GM19328 (cell line): Measurements from ENCODE around the gene PIANP.
A peak's percentile ranks its signal among the peaks of the same experiment; 100 is the strongest.

ENCODE experiments used
- ATAC-seq: cut with Tn5 transposase; IDR thresholded peaks from one replicate; pipeline ENCODE4 v1.9.1; 2021; ENCODE audit warnings: mild to moderate bottlenecking, moderate library complexity; ENCODE audit not compliant: unreplicated experiment

The PIANP gene

DNA sequence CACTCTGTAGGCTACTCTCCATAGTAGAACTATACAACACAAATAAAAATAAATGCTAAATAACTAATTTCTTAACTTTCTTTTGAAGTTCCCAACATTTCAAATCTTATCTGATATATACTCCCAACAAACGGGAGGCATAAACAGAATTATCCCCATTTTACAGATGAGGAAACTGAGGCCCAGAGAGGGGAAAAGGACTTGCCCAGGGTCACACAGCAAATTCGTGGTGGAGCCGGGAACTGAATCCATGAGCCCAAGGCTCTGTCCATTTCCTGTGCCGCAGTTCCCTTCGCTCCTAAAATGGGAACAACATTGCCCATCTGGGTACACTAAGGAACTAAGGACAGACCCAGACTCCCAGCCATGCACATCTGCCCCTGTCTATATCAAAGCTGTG, 23.7 kb downstream of the PIANP start:
- no peak for ATAC-seq

DNA sequence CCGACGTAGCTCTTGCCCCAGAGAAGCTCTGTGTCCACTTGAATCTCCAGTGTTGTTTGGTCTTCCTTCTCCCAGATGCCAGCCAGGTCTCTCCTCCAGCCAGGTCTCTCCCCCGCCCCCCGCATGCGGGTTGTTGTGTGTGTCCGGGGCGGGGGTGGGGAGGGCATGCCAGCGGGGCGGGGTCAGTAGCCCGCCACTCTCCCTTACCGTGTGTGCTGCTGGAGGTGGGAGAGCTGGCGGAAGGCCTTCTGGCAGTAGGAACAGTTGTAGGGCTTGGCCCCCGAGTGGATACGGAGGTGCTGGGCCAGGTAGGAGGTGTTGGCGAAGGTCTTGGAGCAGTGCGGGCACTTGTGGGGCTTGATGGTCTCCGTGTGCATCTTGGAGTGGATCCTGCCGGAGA, 28.5 kb downstream of the PIANP start:
- ATAC-seq = no peak

DNA sequence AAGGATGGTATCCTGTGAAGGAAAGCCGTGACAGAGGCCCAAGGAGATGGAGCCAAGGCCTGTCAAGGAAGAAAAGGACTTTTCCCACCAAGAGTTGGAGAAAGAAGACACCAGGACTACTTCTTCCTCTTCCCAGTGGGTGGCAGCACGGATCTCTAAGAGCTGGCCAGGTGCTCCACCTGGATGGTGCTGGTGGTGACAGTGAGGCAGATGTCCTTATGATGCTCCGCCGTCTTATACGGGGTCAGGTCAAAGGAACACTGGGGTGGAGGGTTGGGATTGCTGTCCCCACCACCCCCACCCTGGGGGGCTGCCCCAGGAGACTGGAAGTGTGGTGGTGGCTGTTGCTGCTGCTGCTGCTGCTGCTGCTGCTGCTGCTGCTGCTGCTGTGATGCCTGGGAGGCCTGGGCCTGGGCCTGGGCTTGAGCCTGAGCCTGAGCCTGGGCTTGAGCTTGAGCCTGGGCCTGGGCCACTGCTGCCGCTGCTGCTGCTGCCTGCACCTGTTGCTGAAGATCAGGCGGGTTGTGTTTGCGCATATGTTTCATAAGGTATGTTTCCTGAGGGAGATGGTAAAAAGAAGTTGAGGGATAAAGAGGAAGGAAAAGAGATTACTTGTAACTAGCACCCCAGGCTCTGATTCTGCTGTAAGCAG, 32.9 kb downstream of the PIANP start:
- no peak for ATAC-seq

DNA sequence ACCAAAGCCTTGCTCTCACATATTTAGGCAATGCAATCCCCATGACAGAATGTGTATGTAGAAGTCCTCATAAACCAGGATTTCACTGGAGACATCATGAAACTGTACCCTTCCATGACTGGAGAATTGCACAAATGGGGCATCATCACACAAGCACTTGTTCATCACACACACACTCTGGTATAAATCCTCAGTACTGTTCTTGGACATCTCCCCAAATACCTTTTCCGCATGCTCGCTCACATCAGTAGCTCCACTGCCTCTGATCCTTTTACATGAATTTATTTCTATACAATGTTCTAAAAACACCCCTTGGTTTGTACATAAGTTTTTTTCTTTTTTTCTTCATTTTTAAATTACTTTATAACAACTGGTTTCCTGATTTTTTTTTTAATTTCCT, 34.4 kb downstream of the PIANP start:
- ATAC-seq = no peak

DNA sequence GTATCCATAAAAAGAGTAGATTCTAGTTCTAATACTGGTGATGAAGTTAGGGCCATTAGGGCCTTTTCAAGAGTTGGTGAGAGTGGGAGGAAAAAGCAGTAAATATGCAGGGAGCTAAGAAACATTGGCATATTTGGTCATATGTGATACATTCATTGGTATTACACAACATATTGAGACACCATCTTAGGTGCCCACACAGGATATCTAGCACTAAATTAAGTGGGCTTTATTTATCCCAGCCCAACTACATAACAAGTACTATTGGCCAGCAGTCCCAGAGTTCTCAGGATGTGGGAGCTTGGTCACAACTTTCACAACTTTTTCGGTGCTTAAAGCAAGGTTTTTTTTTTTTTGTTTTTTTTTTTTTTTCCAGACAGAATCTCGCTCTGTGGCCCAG, 35.7 kb downstream of the PIANP start:
- no peak for ATAC-seq

DNA sequence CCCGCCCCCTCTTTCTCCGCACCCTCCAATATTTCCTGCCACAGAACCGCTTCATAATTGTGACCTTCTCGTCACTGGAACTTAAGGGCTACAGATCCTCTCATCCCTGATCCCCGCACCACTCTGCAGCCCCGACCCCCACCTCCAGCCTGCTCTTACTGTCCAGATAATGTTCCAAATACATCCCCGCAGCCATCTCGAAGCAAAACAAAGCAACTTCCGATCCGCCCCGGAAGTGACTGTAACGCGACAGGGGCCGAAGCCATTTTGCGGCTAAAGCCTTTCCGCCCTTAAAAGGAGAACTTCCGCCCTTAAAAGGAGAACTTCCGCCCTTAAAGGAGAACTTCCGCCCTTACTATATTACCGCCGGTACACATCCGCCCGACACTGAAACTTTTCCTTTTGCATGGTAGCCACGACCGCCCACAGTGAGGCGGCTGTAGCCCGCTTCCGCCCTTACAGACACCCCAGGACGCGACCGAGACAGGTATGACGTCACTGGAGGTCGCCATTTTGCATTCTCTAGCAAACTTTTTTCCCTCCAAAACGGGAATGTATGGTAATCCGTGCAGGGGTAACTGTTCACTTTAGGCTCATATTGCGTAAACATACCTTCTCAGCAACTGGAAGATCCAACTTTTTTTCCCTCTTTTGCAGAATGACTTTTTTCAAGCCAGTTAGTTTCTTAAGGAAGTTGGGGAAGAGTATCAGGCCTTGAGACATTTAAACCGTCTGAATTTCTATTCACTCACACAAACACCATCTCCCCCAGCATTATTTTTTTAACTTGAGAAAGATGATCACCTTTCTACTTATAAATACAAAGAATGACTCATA, 37.5 kb downstream of the PIANP start, which contains the start of gene ING4:
TSS of gene ING4 (minus strand) at position 214 of the 837 bp plus-strand sequence. CDS start at position 196, 18 bp downstream.
- peak; percentile 97 for ATAC-seq

DNA sequence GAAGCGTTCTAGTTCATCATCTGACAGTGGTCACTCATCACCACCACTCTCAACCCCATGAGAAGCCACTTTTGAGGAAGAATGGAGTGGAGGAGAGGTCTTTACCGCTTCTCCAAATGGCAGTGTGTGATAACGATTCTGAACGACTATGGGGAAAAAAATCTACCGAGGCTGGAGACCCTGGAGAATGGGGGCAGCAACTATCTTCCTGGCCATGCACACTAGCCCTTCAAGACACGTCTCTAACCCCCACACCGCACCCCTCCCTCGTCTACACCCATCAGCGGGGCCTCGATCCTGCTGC, 38.1 kb downstream of the PIANP start:
- ATAC-seq = peak; percentile 10

DNA sequence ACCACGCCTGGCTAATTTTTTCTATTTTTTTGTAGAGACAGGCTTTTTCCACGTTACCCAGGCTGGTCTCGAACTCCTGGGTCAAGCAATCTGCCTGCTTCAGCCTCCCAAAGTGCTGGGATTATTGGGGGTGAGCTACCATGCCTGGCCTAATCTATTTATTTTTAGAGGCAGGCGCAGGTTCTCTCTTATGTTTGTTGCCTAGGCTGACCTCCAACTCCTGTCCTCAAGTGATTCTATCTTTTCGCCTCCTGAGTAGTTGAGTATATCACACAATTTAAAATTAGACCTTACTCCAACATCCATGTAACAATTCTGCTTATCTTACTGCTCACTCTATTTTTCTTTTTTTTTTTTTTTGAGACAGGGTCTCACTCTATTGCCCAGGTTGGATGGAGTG, 46.6 kb downstream of the PIANP start:
- ATAC-seq = no peak

DNA sequence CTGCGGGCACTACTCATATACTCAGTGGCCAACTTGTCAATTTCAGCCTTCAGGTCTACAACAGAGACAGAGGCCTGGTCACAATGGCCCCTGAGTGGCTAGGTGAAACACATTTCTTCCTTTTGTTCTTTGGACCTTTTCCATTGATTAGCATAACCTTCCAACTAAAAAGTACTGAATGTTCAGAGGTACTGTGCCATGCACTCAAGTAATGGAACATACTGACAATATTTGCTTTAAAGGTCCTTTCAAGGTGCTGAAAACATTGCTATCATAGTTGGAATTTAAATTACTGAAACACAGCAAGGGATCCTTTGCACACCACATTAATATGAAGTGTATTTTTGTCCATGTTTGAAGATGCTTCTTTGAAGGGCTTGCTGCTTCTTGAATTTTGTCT, 47.3 kb downstream of the PIANP start:
- no peak for ATAC-seq

DNA sequence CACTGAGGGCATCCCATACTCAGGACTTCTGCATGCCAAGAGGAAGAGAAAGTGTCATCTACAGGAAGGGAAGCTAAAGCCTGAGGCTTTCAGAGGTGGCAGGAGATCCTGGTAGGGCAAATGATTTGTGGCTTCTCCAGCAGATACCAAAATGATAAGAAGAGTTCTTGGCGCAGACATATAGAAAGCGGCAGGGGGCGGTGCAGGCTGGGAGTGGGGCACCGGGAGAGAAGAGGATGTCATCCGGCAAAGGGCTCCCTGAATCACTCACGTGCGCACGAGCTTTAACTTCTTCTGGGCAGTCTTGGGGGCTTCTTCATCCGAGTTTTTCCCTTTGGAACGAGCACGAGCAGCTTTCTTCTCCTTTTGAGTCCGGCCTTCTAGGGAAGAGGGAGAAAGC, 48.2 kb downstream of the PIANP start:
- ATAC-seq = no peak

DNA sequence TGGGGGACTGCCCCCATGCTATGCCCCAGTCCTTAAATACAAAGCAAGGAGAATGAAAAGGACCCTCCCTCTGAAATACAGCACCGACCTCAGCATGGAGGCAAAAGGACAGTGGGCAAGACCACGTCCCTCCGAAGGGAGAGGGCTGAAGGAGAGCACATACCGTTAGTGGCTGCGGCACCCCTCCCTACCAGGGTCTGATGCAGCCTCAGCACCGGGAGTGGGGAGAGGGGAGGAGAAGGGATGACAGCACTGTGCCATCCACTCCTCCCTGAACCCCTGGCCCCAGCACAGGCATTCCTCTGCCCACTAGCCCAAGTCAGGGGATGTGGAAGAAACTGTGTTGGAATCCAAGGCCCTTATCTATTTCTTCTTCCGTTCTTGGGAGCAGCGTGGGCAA, 49.8 kb downstream of the PIANP start:
- ATAC-seq = no peak

DNA sequence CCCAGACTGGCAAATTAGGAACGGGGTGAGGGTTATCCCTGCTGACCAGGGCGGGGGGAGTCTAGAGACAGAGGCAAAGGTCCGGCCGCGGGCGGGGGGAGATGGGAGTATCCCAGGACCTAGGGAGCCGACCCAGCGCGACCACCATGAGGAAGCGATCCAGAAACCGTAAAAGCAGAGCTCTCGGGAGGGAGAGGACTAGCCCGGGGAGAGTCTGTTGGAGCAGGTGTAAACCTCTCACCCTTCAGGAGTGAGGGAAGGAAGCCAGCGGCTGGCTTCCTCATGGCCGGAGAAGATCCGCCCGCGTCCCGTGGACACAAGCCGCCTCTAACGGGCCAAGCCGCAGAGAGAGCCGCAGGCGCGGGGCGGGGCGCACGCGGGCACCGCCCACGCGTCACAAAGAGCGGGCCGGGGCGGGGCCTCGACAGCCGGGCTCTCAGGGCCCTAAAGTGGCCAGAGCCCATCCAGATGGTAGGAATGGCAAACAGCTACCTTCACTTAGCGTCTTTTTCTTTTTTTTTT, 53.5 kb downstream of the PIANP start, which contains the start of gene ACRBP:
TSS of gene ACRBP (minus strand) at position 350 of the 522 bp plus-strand sequence. CDS start at position 284, 66 bp downstream.
- no peak for ATAC-seq

DNA sequence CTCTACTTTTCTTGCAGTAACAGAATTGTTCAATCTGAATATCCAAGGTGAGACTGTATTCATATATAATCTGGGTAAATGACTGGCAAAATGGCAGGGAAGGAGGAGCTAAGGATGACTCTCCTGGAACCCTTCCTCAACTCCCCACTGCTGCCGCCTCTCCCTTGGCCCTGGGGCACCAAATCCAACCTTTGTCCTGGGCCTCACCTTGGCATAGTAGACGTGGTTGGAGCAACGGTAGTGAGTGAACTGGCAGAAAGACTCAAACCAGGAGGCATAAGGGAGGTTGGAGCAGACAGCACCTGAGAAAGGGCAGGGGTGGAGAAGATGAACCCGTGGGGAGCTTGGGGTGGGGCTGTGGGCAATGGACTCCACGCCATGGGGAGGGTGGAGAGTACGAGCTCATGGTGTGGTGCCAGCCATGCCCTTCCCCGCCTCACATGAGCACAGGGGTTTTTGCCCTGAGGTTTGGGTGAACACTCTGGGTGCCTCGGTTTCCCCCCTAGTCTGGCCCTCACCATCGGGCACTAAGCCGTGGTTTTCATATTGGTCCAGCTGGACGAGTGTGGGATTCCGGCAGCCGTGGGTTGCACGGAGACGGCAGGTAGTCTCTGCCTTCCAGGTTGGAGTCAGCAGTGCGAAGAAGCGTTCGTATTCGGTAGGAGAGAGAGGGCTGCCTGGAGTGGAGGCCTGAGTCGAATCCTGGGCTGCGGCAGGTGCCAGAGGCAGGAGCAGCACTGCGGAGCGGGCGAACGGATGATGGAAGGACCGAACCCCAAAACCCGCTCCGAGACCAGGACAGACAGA, 54.1 kb downstream of the PIANP start:
- no peak for ATAC-seq

DNA sequence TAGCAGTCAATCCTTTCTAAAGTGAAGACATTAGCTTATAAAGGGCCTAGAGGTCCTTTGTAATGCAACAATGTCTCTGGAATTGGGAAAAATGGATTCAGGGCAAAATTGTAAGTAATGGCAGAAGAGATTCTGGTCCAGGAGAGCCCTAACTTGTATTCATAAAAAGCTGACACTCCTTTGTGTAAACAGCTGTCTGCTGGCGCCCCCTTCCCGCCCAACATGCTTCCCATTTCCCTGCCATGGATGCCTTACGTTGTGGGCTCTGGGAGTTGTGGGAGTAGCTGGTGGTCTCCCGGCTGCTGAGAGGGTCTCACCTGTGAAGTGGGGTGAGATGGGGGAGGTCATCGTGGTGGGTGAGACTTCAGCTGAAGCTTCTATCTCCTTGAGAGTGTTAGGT, 55.7 kb downstream of the PIANP start:
- ATAC-seq = no peak

DNA sequence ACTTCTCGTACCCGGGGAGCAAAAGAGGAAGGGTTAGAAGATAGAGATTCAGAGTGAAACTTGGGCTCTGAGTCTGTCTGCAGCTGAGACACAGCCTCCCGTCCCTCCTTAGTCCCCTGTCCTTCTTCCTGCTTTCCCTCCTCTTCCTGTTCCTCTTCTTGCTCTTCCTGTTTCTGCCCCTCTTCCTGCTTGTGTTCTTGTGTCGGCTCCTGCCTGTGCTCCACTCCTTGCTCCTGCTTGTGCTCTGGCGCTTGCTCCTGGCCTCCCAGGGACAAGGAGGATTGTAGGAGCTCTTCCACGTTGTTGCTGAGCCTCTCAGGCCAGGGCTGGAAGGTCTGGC, 56.4 kb downstream of the PIANP start:
- ATAC-seq = no peak
